H1 (cell line): ENCODE measurements around the gene ANKRD29. TPM values are rescaled to one million over a fixed set of nuclear protein-coding genes. Genes with fewer than 3 reads are reported as not detected.

Experiments
- CTCF ChIA-PET: fragments of 300-600 bp; sonication (Branson Sonifier 250); formaldehyde crosslinking; loops from one replicate; lab custom pipeline; 2021; ENCODE audit not compliant: partially characterized antibody; lab: Charles Lee
- POLR2A ChIA-PET: fragments of 300-600 bp; sonication (Branson Sonifier 250); formaldehyde crosslinking; loops from one replicate; lab custom pipeline; 2021; ENCODE audit warnings: inconsistent platforms; ENCODE audit not compliant: partially characterized antibody; lab: Charles Lee
- DNase-seq, 2 experiments: peaks; one replicate each; pipeline versions ENCODE4 v3.0.0 to v3.0.0-alpha.2; 2010 to 2022; ENCODE audit warnings: low spot score in 2 of 2, low read depth in 1 of 2, mixed read lengths in 1 of 2
- FAIRE-seq: peaks from 2 replicates; lab custom pipeline; 2011; peaks lifted over from hg19 to GRCh38; lab: Jason Lieb, UNC
- H2AFZ ChIP-seq: 2 replicates; pipeline ENCODE4 v1.8.1; 2012; ENCODE audit warnings: low read length, inconsistent platforms
- H2AK5ac ChIP-seq: 2 replicates; pipeline ENCODE4 v1.6.1; 2013; ENCODE audit warnings: low read depth, low read length
- H2BK120ac ChIP-seq: replicated peaks from 2 replicates; pipeline ENCODE3; 2013; ENCODE audit warnings: low read depth, low read length, inconsistent platforms
- H2BK12ac ChIP-seq: 2 replicates; pipeline ENCODE4 v1.6.1; 2013; ENCODE audit warnings: low read depth, low read length
- H2BK15ac ChIP-seq: 2 replicates; pipeline ENCODE4 v1.6.1; 2013; ENCODE audit warnings: low read length
- H2BK20ac ChIP-seq: 2 replicates; pipeline ENCODE4 v1.6.1; 2013; ENCODE audit warnings: low read length
- H2BK5ac ChIP-seq: 2 replicates; pipeline ENCODE4 v1.6.1; 2013; ENCODE audit warnings: low read depth, low read length
- H3K14ac ChIP-seq: 2 replicates; pipeline ENCODE4 v1.6.1; 2013; ENCODE audit warnings: inconsistent platforms; ENCODE audit not compliant: insufficient read length
- H3K18ac ChIP-seq: 2 replicates; pipeline ENCODE4 v1.6.1; 2013; ENCODE audit warnings: low read length; ENCODE audit errors: extremely low read depth
- H3K23ac ChIP-seq: 2 replicates; pipeline ENCODE4 v1.6.1; 2013; ENCODE audit warnings: inconsistent platforms; ENCODE audit not compliant: insufficient read length
- H3K23me2 ChIP-seq: 2 replicates; pipeline ENCODE4 v1.6.1; 2013; ENCODE audit warnings: low read depth, low read length
- H3K27ac ChIP-seq: 2 replicates; pipeline ENCODE4 v1.6.1; 2011; ENCODE audit warnings: low read depth, low read length, inconsistent platforms
- H3K27me3 ChIP-seq, 4 experiments: replicated peaks in 1 of 4; 1 replicate in 1 of 4; 2 replicates in 3 of 4; pipeline versions ENCODE4 v1.6.1 to v1.8.1; 2011 to 2013; ENCODE audit warnings: low read length in 3 of 4, mild to moderate bottlenecking in 3 of 4, inconsistent platforms in 2 of 4, mixed read lengths in 2 of 4, moderate library complexity in 1 of 4; ENCODE audit not compliant: control insufficient read depth in 3 of 4, insufficient read depth in 3 of 4; ENCODE audit errors: extremely low read depth in 1 of 4
- H3K36me3 ChIP-seq, 4 experiments: 2 replicates each; pipeline versions ENCODE4 v1.6.1 to v1.8.1; 2011 to 2013; ENCODE audit warnings: mild to moderate bottlenecking in 4 of 4, low read length in 3 of 4, moderate library complexity in 2 of 4, control low read depth in 1 of 4, inconsistent platforms in 1 of 4; ENCODE audit not compliant: insufficient read depth in 4 of 4, control insufficient read depth in 2 of 4
- H3K4ac ChIP-seq: replicated peaks from 2 replicates; pipeline ENCODE3; 2013; ENCODE audit warnings: low read length, low read depth, mixed read lengths, inconsistent platforms; ENCODE audit not compliant: insufficient read length
- H3K4me1 ChIP-seq, 4 experiments: replicated peaks in 1 of 4; 1 replicate in 1 of 4; 2 replicates in 3 of 4; pipeline versions ENCODE4 v1.6.1 to v1.8.1; 2011 to 2013; ENCODE audit warnings: low read length in 3 of 4, inconsistent platforms in 2 of 4, mixed read lengths in 1 of 4; ENCODE audit not compliant: insufficient read depth in 4 of 4, control insufficient read depth in 3 of 4
- H3K4me2 ChIP-seq, 2 experiments: 2 replicates each; pipeline versions ENCODE4 v1.6.1 to v1.8.1; 2011 to 2013; ENCODE audit warnings: low read depth in 2 of 2, low read length in 2 of 2, control low read depth in 1 of 2, inconsistent platforms in 1 of 2, mild to moderate bottlenecking in 1 of 2; ENCODE audit not compliant: insufficient read depth in 1 of 2
- H3K4me3 ChIP-seq, 4 experiments: fragments of 200-600, 300-600 bp in 1 of 4; sonication (generic), shearing (Covaris generic), sonication (Bioruptor Twin) in 1 of 4; 2 replicates each; pipeline versions ENCODE4 v1.5.1 to v1.8.1; 2011 to 2016; ENCODE audit warnings: low read length in 4 of 4, low read depth in 3 of 4, control low read depth in 2 of 4, inconsistent platforms in 2 of 4, mild to moderate bottlenecking in 2 of 4, mixed read lengths in 1 of 4, moderate library complexity in 1 of 4; ENCODE audit not compliant: insufficient read depth in 2 of 4; ENCODE audit errors: extremely low read depth in 1 of 4
- H3K56ac ChIP-seq: replicated peaks from 2 replicates; pipeline ENCODE3; 2013; ENCODE audit warnings: low read depth, mild to moderate bottlenecking, mixed read lengths, low read length, inconsistent platforms; ENCODE audit not compliant: insufficient read length
- H3K79me1 ChIP-seq: 2 replicates; pipeline ENCODE4 v1.6.1; 2013; ENCODE audit warnings: low read depth, low read length, control low read depth
- H3K79me2 ChIP-seq, 2 experiments: 2 replicates each; pipeline versions ENCODE4 v1.6.1 to v1.8.1; 2012 to 2013; ENCODE audit warnings: low read length in 2 of 2, mild to moderate bottlenecking in 2 of 2, inconsistent platforms in 1 of 2; ENCODE audit not compliant: insufficient read depth in 2 of 2, control insufficient read depth in 1 of 2
- H3K9ac ChIP-seq, 4 experiments: replicated peaks in 1 of 4; 1 replicate in 1 of 4; 2 replicates in 3 of 4; pipeline versions ENCODE4 v1.6.1 to v1.8.1; 2011 to 2013; ENCODE audit warnings: low read depth in 3 of 4, low read length in 3 of 4, control low read depth in 2 of 4, mild to moderate bottlenecking in 2 of 4, moderate library complexity in 2 of 4, inconsistent platforms in 1 of 4; ENCODE audit errors: extremely low read depth in 1 of 4
- H3K9me3 ChIP-seq, 2 experiments: 2 replicates each; pipeline versions ENCODE4 v1.6.1 to v1.8.1; 2012 to 2013; ENCODE audit warnings: mild to moderate bottlenecking in 2 of 2, moderate library complexity in 2 of 2, control low read depth in 1 of 2, inconsistent platforms in 1 of 2, low read depth in 1 of 2, low read length in 1 of 2, mixed read lengths in 1 of 2; ENCODE audit not compliant: insufficient read depth in 2 of 2
- H4K20me1 ChIP-seq, 2 experiments: replicated peaks in 1 of 2; 2 replicates each; pipeline versions ENCODE3 to v1.8.1; 2011 to 2013; ENCODE audit warnings: inconsistent platforms in 2 of 2, low read length in 2 of 2, mild to moderate bottlenecking in 1 of 2; ENCODE audit not compliant: insufficient read depth in 2 of 2, control insufficient read depth in 1 of 2
- H4K5ac ChIP-seq: 2 replicates; pipeline ENCODE4 v1.6.1; 2013; ENCODE audit warnings: low read length, low read depth, mixed read lengths, inconsistent platforms; ENCODE audit not compliant: insufficient read length
- H4K8ac ChIP-seq: 2 replicates; pipeline ENCODE4 v1.8.0; 2013; ENCODE audit warnings: mild to moderate bottlenecking, moderate library complexity, low read length, inconsistent platforms; ENCODE audit not compliant: insufficient read depth; ENCODE audit errors: extremely low read depth
- H4K91ac ChIP-seq: replicated peaks from 2 replicates; pipeline ENCODE3; 2013; ENCODE audit warnings: low read length, mixed read lengths, inconsistent platforms; ENCODE audit not compliant: insufficient read length
- ATF2 ChIP-seq: IDR thresholded peaks from 2 replicates; pipeline ENCODE4 v1.6.1; 2012; ENCODE audit warnings: low read length, inconsistent platforms
- BCL11A ChIP-seq, 2 experiments: IDR thresholded peaks; one replicate each; pipeline ENCODE4 v1.6.1; 2011; ENCODE audit warnings: low read depth in 2 of 2, low read length in 2 of 2, mild to moderate bottlenecking in 2 of 2
- CEBPB ChIP-seq: IDR thresholded peaks from 2 replicates; pipeline ENCODE4 v1.6.1; 2012; ENCODE audit warnings: low read depth, low read length
- CTBP2 ChIP-seq: IDR thresholded peaks from 2 replicates; pipeline ENCODE4 v1.7.0; 2011; ENCODE audit warnings: borderline replicate concordance, mild to moderate bottlenecking, moderate library complexity, mixed read lengths, low read length; ENCODE audit not compliant: insufficient read depth, insufficient read length
- HDAC6 ChIP-seq: IDR thresholded peaks from one replicate; pipeline ENCODE4 v1.7.1; 2012; ENCODE audit warnings: low read depth, mild to moderate bottlenecking, inconsistent platforms, low read length, moderate library complexity
- KDM4A ChIP-seq: IDR thresholded peaks from one replicate; pipeline ENCODE4 v1.7.1; 2012; ENCODE audit warnings: low read depth, mild to moderate bottlenecking, moderate library complexity, low read length, inconsistent platforms; ENCODE audit not compliant: severe bottlenecking
- MAFK ChIP-seq: IDR thresholded peaks from 2 replicates; pipeline ENCODE4 v1.6.1; 2012; ENCODE audit warnings: low read depth, mild to moderate bottlenecking, improper control_type of control experiment, low read length
- MAX ChIP-seq: IDR thresholded peaks from 2 replicates; pipeline ENCODE4 v1.6.1; 2012; ENCODE audit warnings: inconsistent platforms
- RFX5 ChIP-seq: IDR thresholded peaks from 2 replicates; pipeline ENCODE4 v1.6.1; 2011; ENCODE audit warnings: low read depth, low read length, improper control_type of control experiment, borderline replicate concordance
- RNF2 ChIP-seq: fragments of 200-900, 300-1000 bp; sonication (generic); IDR thresholded peaks from 2 replicates; pipeline ENCODE4 v1.7.1; 2016; ENCODE audit warnings: borderline replicate concordance, low read depth, mild to moderate bottlenecking, antibody characterized with exemption, low read length; ENCODE audit not compliant: poor library complexity, severe bottlenecking; ENCODE audit errors: missing control alignments
- SP2 ChIP-seq: IDR thresholded peaks from 2 replicates; pipeline ENCODE4 v1.6.1; 2012; ENCODE audit warnings: mild to moderate bottlenecking, low read length, inconsistent platforms
- TCF12 ChIP-seq: IDR thresholded peaks from 2 replicates; pipeline ENCODE4 v1.6.1; 2011; ENCODE audit warnings: low read depth, mild to moderate bottlenecking, low read length
- WGBS, 2 experiments: shearing (Covaris generic) in 1 of 2; methylation state at CpG; one replicate each; pipeline versions ENCODE4 v1.1.6 to v1.1.7; 2013 to 2015; ENCODE audit warnings: low lambda C conversion rate in 2 of 2, mixed read lengths in 2 of 2, inconsistent platforms in 1 of 2, low coverage in 1 of 2, missing lambda C conversion rate in 1 of 2; ENCODE audit not compliant: insufficient replicate concordance in 2 of 2, insufficient coverage in 1 of 2, insufficient read length in 1 of 2; ENCODE audit errors: extremely low coverage in 1 of 2, missing lambda C conversion rate in 1 of 2; 5-methylcytosine and 5-hydroxymethylcytosine counted together
- polyA plus RNA-seq, 7 experiments: library from polyadenylated mRNA; depleted of rRNA in 3 of 7; stranded (reverse) in 5 of 7; unstranded in 2 of 7; fragments of >200 nt in 5 of 7; fragments of 200-250 nt in 2 of 7; gene quantifications; 1 replicate in 5 of 7; 2 replicates in 1 of 7; 4 replicates in 1 of 7; pipeline versions ENCODE4 v1.2.1 to v1.2.3, GENCODE V29; 2011 to 2013; ENCODE audit warnings: missing spikeins in 2 of 7, mixed read lengths in 2 of 7
- total RNA-seq: library from RNA; stranded (reverse); fragmentation: NEBNext Ultra II Directional; extraction: Animal tissue kit (Norgen Biotek cat#: 25700); gene quantifications from 2 replicates; pipeline ENCODE4 v1.2.1, GENCODE V29; 2021

The ANKRD29 gene
- total and polyA plus RNA-seq, 2 of the 8 experiments (the other 6 are each of a cell fraction or from before 2014, with no cell fraction given), result 3.0 to 7.3 TPM

- Histone ChIP-seq H3K36me3 (no peaks in the 10 kb centered on the region), H3K23me2 (no peaks in the 10 kb centered on the region), H3K27ac (no peak overlapping the region), H3K4ac (no peak overlapping the region), H3K27me3 (no peaks in the 10 kb centered on the region), H4K91ac (no peak overlapping the region), H4K5ac (no peak overlapping the region), H2BK120ac (no peak overlapping the region), H4K20me1 (no peaks in the 10 kb centered on the region), H2BK12ac (no peak overlapping the region), H4K8ac (no peak overlapping the region), H3K79me1 (no peaks in the 10 kb centered on the region), H2BK5ac (no peak overlapping the region), H3K14ac (no peak overlapping the region), H3K4me1 (no peaks in the 10 kb centered on the region), H3K4me3 (no peak overlapping the region), H3K9me3 (no peaks in the 10 kb centered on the region), H3K23ac (no peak overlapping the region), H2AFZ (no peak overlapping the region), H3K18ac (no peak overlapping the region), H2BK20ac (no peak overlapping the region), H3K79me2 (no peaks in the 10 kb centered on the region), H3K4me2 (no peak overlapping the region), H3K9ac (no peak overlapping the region), H2AK5ac (no peak overlapping the region), H2BK15ac (no peak overlapping the region), H3K56ac (no peak overlapping the region)
- 90% methylated on average over 8 of the region's 8 CpGs; no CpG with 5 or more reads in 1 of the 2 experiments for WGBS, 2 experiments
- CTCF ChIA-PET, result interaction anchor here (1.0 to 3.1 kb wide), 8 partner anchors 12 to 186 kb away, joined by 3 to 23 read pairs (median 3); no protein-coding TSS in a partner anchor
- no peak for DNase-seq
- no peak for FAIRE-seq
- POLR2A ChIA-PET, result no interaction called here
- TF ChIP-seq MAFK, result no peak
- TF ChIP-seq RFX5, result no peak
- TF ChIP-seq HDAC6, result no peak
- no peak for TF ChIP-seq BCL11A (IDR thresholded peaks at IDR 0.05; ENCODE audit: low read depth in 2 of 2, low read length in 2 of 2)
- TF ChIP-seq SP2, result no peak
- no peak for TF ChIP-seq MAX
- TF ChIP-seq KDM4A, result no peak
- TF ChIP-seq ATF2, result no peak
- no peak for TF ChIP-seq CEBPB
- TF ChIP-seq TCF12, result no peak
- no peak for TF ChIP-seq RNF2
- no peak for TF ChIP-seq CTBP2
These were observed 38.9 kb upstream of the ANKRD29 start for GRCh38 chr18:23701544-23702064.
